DND-41 (cell line): ENCODE results near the gene ABCD4.
A peak's percentile ranks its signal among the peaks of the same experiment; 100 is the strongest.

Source experiments
- ATAC-seq: fragments of 200-7000 bp; cut with Tn5 transposase; 3 replicates; pipeline ENCODE4 v1.9.1; 2021; ENCODE audit warnings: low read depth; ENCODE audit not compliant: insufficient read depth
- DNase-seq: peaks from one replicate; pipeline ENCODE4 v3.0.0-alpha.2; 2020
- H2AFZ ChIP-seq: 2 replicates; pipeline ENCODE4 v1.6.0; 2012; ENCODE audit warnings: low read depth, low read length
- H3K27ac ChIP-seq: 2 replicates; pipeline ENCODE4 v1.5.1; 2012; ENCODE audit warnings: low read length, inconsistent platforms
- H3K27me3 ChIP-seq: fragments of 200-600 bp; sonication (generic); 2 replicates; pipeline ENCODE4 v1.6.0; 2012; ENCODE audit warnings: low read length, mild to moderate bottlenecking, inconsistent platforms; ENCODE audit not compliant: insufficient read depth, poor library complexity
- H3K36me3 ChIP-seq: 2 replicates; pipeline ENCODE4 v1.5.1; 2012; ENCODE audit warnings: low read length, inconsistent platforms; ENCODE audit not compliant: insufficient read depth
- H3K4me1 ChIP-seq: 2 replicates; pipeline ENCODE4 v1.5.1; 2012; ENCODE audit warnings: mild to moderate bottlenecking, low read length; ENCODE audit not compliant: insufficient read depth
- H3K4me2 ChIP-seq: 2 replicates; pipeline ENCODE4 v1.6.0; 2012; ENCODE audit warnings: mild to moderate bottlenecking, moderate library complexity, low read length, inconsistent platforms; ENCODE audit not compliant: insufficient read depth
- H3K4me3 ChIP-seq, 2 experiments: fragments of 200-600 bp in 1 of 2; shearing (Covaris generic) in 1 of 2; 2 replicates each; pipeline ENCODE4 v1.5.1; 2012 to 2016; ENCODE audit warnings: inconsistent platforms in 2 of 2, low read length in 2 of 2, mild to moderate bottlenecking in 2 of 2, low read depth in 1 of 2, moderate library complexity in 1 of 2
- H3K79me2 ChIP-seq: 2 replicates; pipeline ENCODE4 v1.6.0; 2012; ENCODE audit warnings: low read length, inconsistent platforms; ENCODE audit not compliant: insufficient read depth
- H3K9ac ChIP-seq: 2 replicates; pipeline ENCODE4 v1.6.0; 2012; ENCODE audit warnings: low read depth, mild to moderate bottlenecking, inconsistent platforms, low read length, moderate library complexity
- H3K9me3 ChIP-seq: 2 replicates; pipeline ENCODE4 v1.5.1; 2012; ENCODE audit warnings: low read length, moderate library complexity, mild to moderate bottlenecking, inconsistent platforms; ENCODE audit not compliant: insufficient read depth, severe bottlenecking
- H4K20me1 ChIP-seq: 2 replicates; pipeline ENCODE4 v1.6.0; 2012; ENCODE audit warnings: low read length; ENCODE audit not compliant: insufficient read depth
- EZH2 ChIP-seq: IDR thresholded peaks from 3 replicates; pipeline ENCODE4 v1.6.1; 2012; ENCODE audit warnings: borderline replicate concordance, low read depth, mild to moderate bottlenecking, moderate library complexity, low read length, inconsistent platforms; ENCODE audit not compliant: severe bottlenecking
- TF ChIP-seq, protein P1 (sequence below): IDR thresholded peaks from 2 replicates; pipeline ENCODE4 v1.5.1; 2012; ENCODE audit warnings: borderline replicate concordance, low read length, moderate library complexity, mild to moderate bottlenecking; ENCODE audit not compliant: poor library complexity, severe bottlenecking; ENCODE audit errors: extremely low read depth

Gene ABCD4

DNA sequence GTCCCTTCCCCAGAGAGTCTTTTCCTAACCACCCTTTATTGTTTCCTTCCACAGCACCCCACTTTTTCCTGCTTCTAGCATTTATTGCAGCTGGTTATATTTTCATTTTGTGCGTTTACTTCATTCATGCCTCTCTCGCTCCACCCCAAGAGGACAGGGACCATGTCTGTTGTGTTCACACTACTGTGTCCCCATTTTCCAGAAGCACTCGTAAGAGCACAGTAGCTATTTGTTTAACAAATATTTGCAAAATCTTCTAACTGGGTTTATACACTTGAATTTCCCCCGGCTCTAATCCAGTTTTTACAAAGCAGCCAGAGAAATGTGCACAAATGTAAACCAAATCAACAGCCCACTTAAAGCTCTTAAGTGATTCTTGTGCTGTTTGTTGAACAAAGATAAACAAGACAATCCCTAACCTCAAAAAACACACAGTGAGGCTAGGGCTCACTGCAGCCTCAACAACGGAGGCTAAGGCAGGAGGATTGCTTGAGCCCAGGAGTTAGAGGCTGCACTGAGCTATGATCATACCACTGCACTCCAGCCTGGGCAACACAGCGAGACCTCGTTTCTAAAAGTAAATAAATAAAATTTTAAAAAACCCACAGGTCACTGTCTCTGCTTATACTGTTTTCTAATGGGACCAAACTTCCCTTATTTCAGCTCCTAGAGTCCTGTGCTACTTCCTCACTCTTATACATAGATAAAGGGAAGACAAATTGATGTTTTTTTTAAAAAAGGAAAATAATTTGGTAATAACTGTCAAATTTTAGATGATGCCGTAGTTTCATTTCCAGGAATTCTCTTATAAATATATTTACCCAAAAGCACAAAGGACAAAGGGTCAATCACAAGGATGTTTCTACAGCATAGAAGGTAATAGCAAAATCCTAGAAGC is 6.6 kb upstream of the ABCD4 start:
- H3K27me3 ChIP-seq, result no peaks in the 10 kb centered on the region
- H3K36me3 ChIP-seq, result no peaks in the 10 kb centered on the region
- no peaks in the 10 kb centered on the region for H3K79me2 ChIP-seq
- DNase-seq (no peak), ATAC-seq (no peak)
- no peaks in the 10 kb centered on the region for H3K9me3 ChIP-seq
- no peaks in the 10 kb centered on the region for H4K20me1 ChIP-seq
- no peak overlapping the region for H3K27ac ChIP-seq
- no peak overlapping the region for H2AFZ ChIP-seq
- H3K4me1 ChIP-seq, result no peaks in the 10 kb centered on the region
- no peak overlapping the region for H3K4me3 ChIP-seq
- H3K9ac ChIP-seq, result no peak overlapping the region
- no peak for TF ChIP-seq EZH2
- TF ChIP-seq, protein P1, sequence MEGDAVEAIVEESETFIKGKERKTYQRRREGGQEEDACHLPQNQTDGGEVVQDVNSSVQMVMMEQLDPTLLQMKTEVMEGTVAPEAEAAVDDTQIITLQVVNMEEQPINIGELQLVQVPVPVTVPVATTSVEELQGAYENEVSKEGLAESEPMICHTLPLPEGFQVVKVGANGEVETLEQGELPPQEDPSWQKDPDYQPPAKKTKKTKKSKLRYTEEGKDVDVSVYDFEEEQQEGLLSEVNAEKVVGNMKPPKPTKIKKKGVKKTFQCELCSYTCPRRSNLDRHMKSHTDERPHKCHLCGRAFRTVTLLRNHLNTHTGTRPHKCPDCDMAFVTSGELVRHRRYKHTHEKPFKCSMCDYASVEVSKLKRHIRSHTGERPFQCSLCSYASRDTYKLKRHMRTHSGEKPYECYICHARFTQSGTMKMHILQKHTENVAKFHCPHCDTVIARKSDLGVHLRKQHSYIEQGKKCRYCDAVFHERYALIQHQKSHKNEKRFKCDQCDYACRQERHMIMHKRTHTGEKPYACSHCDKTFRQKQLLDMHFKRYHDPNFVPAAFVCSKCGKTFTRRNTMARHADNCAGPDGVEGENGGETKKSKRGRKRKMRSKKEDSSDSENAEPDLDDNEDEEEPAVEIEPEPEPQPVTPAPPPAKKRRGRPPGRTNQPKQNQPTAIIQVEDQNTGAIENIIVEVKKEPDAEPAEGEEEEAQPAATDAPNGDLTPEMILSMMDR, result no peak
- H3K4me2 ChIP-seq, result no peak overlapping the region

DNA sequence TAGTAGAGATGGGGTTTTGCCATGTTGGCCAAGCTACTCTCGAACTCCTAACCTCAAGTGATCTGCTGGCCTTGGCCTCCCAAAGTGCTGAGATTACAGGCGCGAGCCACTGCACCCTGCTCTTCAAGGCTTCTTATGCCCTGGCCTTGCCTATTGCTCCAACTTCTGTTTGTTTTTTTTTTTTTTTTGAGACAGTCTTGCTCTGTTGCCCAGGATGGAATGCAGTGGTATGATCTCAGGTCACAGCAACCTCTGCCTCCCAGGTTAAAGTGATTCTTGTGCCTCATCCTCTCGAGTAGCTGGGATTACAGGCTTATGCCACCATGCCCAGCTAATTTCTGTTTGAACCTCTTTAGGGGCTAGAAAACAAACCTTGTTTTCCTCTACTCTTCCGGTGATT is 6.0 kb upstream of the ABCD4 start:
- no peak overlapping the region for H3K27ac ChIP-seq
- no peak overlapping the region for H3K9ac ChIP-seq
- no peaks in the 10 kb centered on the region for H3K9me3 ChIP-seq
- H3K36me3 ChIP-seq, result no peaks in the 10 kb centered on the region
- peaks cover 4% of the 10 kb centered on the region; the same call in 1 of the 2 replicates for H3K79me2 ChIP-seq
- H3K4me1 ChIP-seq, result peaks cover 7% of the 10 kb centered on the region
- TF ChIP-seq EZH2, result no peak
- TF ChIP-seq, protein P1, result no peak
- no peak overlapping the region for H3K4me2 ChIP-seq
- DNase-seq (no peak), ATAC-seq (no peak)
- no peak overlapping the region for H2AFZ ChIP-seq
- H3K4me3 ChIP-seq, result no peak overlapping the region
- no peaks in the 10 kb centered on the region for H3K27me3 ChIP-seq
- H4K20me1 ChIP-seq, result no peaks in the 10 kb centered on the region

DNA sequence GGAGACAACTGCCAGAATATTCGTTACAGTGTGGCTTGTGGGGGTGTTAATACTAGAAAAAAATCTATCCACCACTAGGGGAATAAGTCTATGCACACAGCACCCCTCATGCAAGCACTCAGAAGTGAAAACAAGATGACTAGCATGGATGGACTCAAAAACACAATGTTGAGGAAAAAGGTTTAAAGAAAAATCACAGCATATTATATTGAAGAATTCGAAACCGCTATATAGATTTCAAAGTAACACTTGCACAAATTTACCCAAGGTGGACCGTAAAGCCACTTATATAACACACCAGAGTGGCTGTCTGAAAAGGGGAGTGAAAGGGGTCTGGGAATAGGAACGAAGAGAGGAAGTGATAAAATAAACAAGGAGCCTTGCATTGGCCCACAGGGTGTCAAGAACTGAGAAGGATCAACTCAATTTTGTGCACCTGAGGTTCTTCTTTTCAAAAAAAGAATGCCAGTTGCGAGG is 544 bp downstream of the ABCD4 start:
- H3K27ac ChIP-seq, result peak overlapping the region; percentile 73
- peak overlapping the region; percentile 55 to 68 for H3K4me3 ChIP-seq
- ATAC-seq (peak; percentile 77), DNase-seq (peak; percentile 43)
- H3K36me3 ChIP-seq, result peaks cover 25% of the 10 kb centered on the region
- peak overlapping the region; percentile 75 for H3K9ac ChIP-seq
- TF ChIP-seq EZH2, result no peak
- TF ChIP-seq, protein P1, result peak; percentile 60
- peaks cover 27% of the 10 kb centered on the region for H3K4me1 ChIP-seq
- H3K79me2 ChIP-seq, result peaks cover 58% of the 10 kb centered on the region
- H2AFZ ChIP-seq, result peak overlapping the region; percentile 83
- no peaks in the 10 kb centered on the region for H3K9me3 ChIP-seq
- no peaks in the 10 kb centered on the region for H3K27me3 ChIP-seq
- no peaks in the 10 kb centered on the region for H4K20me1 ChIP-seq
- peak overlapping the region; percentile 79 for H3K4me2 ChIP-seq
